Measurements from ENCODE around the gene SCN8A. TPM values are rescaled to one million over a fixed set of nuclear protein-coding genes. Genes with fewer than 3 reads are reported as not detected.

Gene SCN8A
- total and polyA plus RNA-seq, 2 donors (not counting 3 experiments of a cell fraction or from before 2014, with no cell fraction given): 9.4 to 20.4 TPM

- DNase-seq (ENCODE audit: low read depth, low spot score) (no peak), FAIRE-seq (no peak)
- H3K79me2 ChIP-seq (ENCODE audit: control insufficient read depth, insufficient read depth, low read length): no peaks in the 10 kb centered on the region
- H3K27ac ChIP-seq (ENCODE audit: insufficient read depth, low read depth, low read length): no peak overlapping the region
- ChIA-PET POLR2A (no interaction called here), CTCF (no interaction called here)
- no peak overlapping the region for H3K9ac ChIP-seq (replicated peaks; ENCODE audit: extremely low read depth, insufficient read depth, low read length)
- no peaks in the 10 kb centered on the region for H3K36me3 ChIP-seq (ENCODE audit: control insufficient read depth in 2 of 2, extremely low read depth in 1 of 2, insufficient read depth in 2 of 2, low read length in 2 of 2)
- intact Hi-C loops (cut with micrococcal nuclease): no loop called here
- H3K9me3 ChIP-seq (replicated peaks; ENCODE audit: control insufficient read depth, insufficient read depth, low read length): no peaks in the 10 kb centered on the region
- dilution Hi-C loops (cut with MboI; ENCODE audit: extremely low pct_ligation_motif_present, low sequenced_read_pairs): no loop called here
- H3K9me1 ChIP-seq (replicated peaks; ENCODE audit: control insufficient read depth, extremely low read depth, insufficient read depth, low read length): no peaks in the 10 kb centered on the region
- H2AFZ ChIP-seq (ENCODE audit: low read depth, low read length): no peak overlapping the region
- no peaks in the 10 kb centered on the region for H4K20me1 ChIP-seq (replicated peaks; ENCODE audit: control insufficient read depth, extremely low read depth, insufficient read depth, low read length)
- no TSS peak for BruUV-seq (replicated peaks)
- H3K4me1 ChIP-seq (ENCODE audit: control insufficient read depth, extremely low read depth, insufficient read depth, low read length): peaks cover 2% of the 10 kb centered on the region
- no peak overlapping the region for H3K4me2 ChIP-seq (ENCODE audit: insufficient read depth, low read length)
- H3K4me3 ChIP-seq (replicated peaks in 1 of 3; ENCODE audit: insufficient read depth in 1 of 3, low read depth in 1 of 3, low read length in 3 of 3): no peak overlapping the region
- no peaks in the 10 kb centered on the region for H3K27me3 ChIP-seq (ENCODE audit: control insufficient read depth in 2 of 2, insufficient read depth in 2 of 2, low read length in 2 of 2)
- TF ChIP-seq POLR2A (IDR thresholded peaks at IDR 0.05; ENCODE audit: low read depth, low read length) (no peak), JUN (IDR thresholded peaks at IDR 0.05; ENCODE audit: borderline replicate concordance, insufficient read depth, insufficient read length, low read depth) (no peak), GATA2 (IDR thresholded peaks at IDR 0.05; ENCODE audit: insufficient read depth, insufficient read length, low read depth, low read length) (no peak), MAX (IDR thresholded peaks at IDR 0.05; ENCODE audit: insufficient read depth, insufficient read length) (no peak), FOS (IDR thresholded peaks at IDR 0.05; ENCODE audit: borderline replicate concordance, insufficient read depth, low read length) (no peak)
These were observed 78.2 kb downstream of the SCN8A start for GRCh38 chr12:51669271-51669670.

- Histone ChIP-seq H3K27ac (ENCODE audit: insufficient read depth, low read depth, low read length) (no peak overlapping the region), H3K79me2 (ENCODE audit: control insufficient read depth, insufficient read depth, low read length) (no peaks in the 10 kb centered on the region), H2AFZ (ENCODE audit: low read depth, low read length) (no peak overlapping the region), H3K9ac (replicated peaks; ENCODE audit: extremely low read depth, insufficient read depth, low read length) (no peak overlapping the region), H3K4me1 (ENCODE audit: control insufficient read depth, extremely low read depth, insufficient read depth, low read length) (peaks cover 2% of the 10 kb centered on the region), H3K4me2 (ENCODE audit: insufficient read depth, low read length) (no peak overlapping the region), H3K4me3 (replicated peaks in 1 of 3; ENCODE audit: insufficient read depth in 1 of 3, low read depth in 1 of 3, low read length in 3 of 3) (no peak overlapping the region), H4K20me1 (replicated peaks; ENCODE audit: control insufficient read depth, extremely low read depth, insufficient read depth, low read length) (no peaks in the 10 kb centered on the region), H3K9me3 (replicated peaks; ENCODE audit: control insufficient read depth, insufficient read depth, low read length) (no peaks in the 10 kb centered on the region), H3K27me3 (ENCODE audit: control insufficient read depth in 2 of 2, insufficient read depth in 2 of 2, low read length in 2 of 2) (no peaks in the 10 kb centered on the region), H3K9me1 (replicated peaks; ENCODE audit: control insufficient read depth, extremely low read depth, insufficient read depth, low read length) (no peaks in the 10 kb centered on the region), H3K36me3 (ENCODE audit: control insufficient read depth in 2 of 2, extremely low read depth in 1 of 2, insufficient read depth in 2 of 2, low read length in 2 of 2) (no peaks in the 10 kb centered on the region)
- DNase-seq (ENCODE audit: low read depth, low spot score) (no peak), FAIRE-seq (no peak)
- POLR2A ChIA-PET: no interaction called here
- CTCF ChIA-PET: interaction anchor here (1.1 kb wide), 1 partner anchor 10 kb away, joined by 3 read pairs; no protein-coding TSS in a partner anchor
- dilution Hi-C loops (cut with MboI; ENCODE audit: extremely low pct_ligation_motif_present, low sequenced_read_pairs): no loop called here
- TF ChIP-seq MYC (IDR thresholded peaks at IDR 0.05; ENCODE audit: low read depth, low read length): no peak
- TF ChIP-seq POLR2A (IDR thresholded peaks at IDR 0.05; ENCODE audit: low read depth, low read length): no peak
- no peak for TF ChIP-seq MAX (IDR thresholded peaks at IDR 0.05; ENCODE audit: insufficient read depth, insufficient read length)
- no peak for TF ChIP-seq GATA2 (IDR thresholded peaks at IDR 0.05; ENCODE audit: insufficient read depth, insufficient read length, low read depth, low read length)
- TF ChIP-seq JUN (IDR thresholded peaks at IDR 0.05; ENCODE audit: borderline replicate concordance, insufficient read depth, insufficient read length, low read depth): no peak
- TF ChIP-seq CTCF (IDR thresholded peaks at IDR 0.05; ENCODE audit: extremely low read depth in 1 of 2, insufficient read depth in 1 of 2, low read depth in 1 of 2, low read length in 2 of 2): no peak
- no peak for TF ChIP-seq EZH2 (IDR thresholded peaks at IDR 0.05; ENCODE audit: borderline replicate concordance, low read depth, low read length, severe bottlenecking)
- no peak for TF ChIP-seq FOS (IDR thresholded peaks at IDR 0.05; ENCODE audit: borderline replicate concordance, insufficient read depth, low read length)
- TF ChIP-seq POLR2AphosphoS5 (IDR thresholded peaks at IDR 0.05; ENCODE audit: insufficient read depth, low read depth, low read length): no peak
- intact Hi-C loops (cut with micrococcal nuclease): no loop called here
- BruUV-seq (replicated peaks): no TSS peak
These were observed 79.0 kb downstream of the SCN8A start for GRCh38 chr12:51669996-51670395.

Data from endothelial cell of umbilical vein (primary cell).